ENCODE data around the gene PAK2.
"Not testable (repeated sequence)": the region's sequence is repeated elsewhere in the genome, so short reads cannot be mapped to it uniquely, and the experiment has no call there.

PAK2 gene

GRCh38 chr3:196812853-196813252 lies 73.2 kb downstream of the PAK2 start:
- Mint-ChIP-seq H3K36me3 (ENCODE audit: low read depth) (peaks cover 61% of the 10 kb centered on the region), H3K4me3 (no peak overlapping the region), H3K9me3 (no peaks in the 10 kb centered on the region), H3K4me1 (no peaks in the 10 kb centered on the region), H3K27ac (no peak overlapping the region), H3K27me3 (ENCODE audit: low read depth) (no peaks in the 10 kb centered on the region)
- TF ChIP-seq CTCF (IDR thresholded peaks at IDR 0.05; ENCODE audit: unreplicated experiment in 3 of 3) = no peak

- H3K27ac Mint-ChIP-seq = no peak overlapping the region
- H3K27me3 Mint-ChIP-seq (ENCODE audit: low read depth) = no peaks in the 10 kb centered on the region
- TF ChIP-seq CTCF (IDR thresholded peaks at IDR 0.05; ENCODE audit: unreplicated experiment in 3 of 3) = no peak
- H3K4me1 Mint-ChIP-seq = no peaks in the 10 kb centered on the region
- no peaks in the 10 kb centered on the region for H3K9me3 Mint-ChIP-seq
- no peak overlapping the region for H3K4me3 Mint-ChIP-seq
- peaks cover 59% of the 10 kb centered on the region for H3K36me3 Mint-ChIP-seq (ENCODE audit: low read depth)
Observed at GRCh38 chr3:196813903-196814302, 74.2 kb downstream of the PAK2 start.

GRCh38 chr3:196821806-196822355 lies 82.2 kb downstream of the PAK2 start:
- Mint-ChIP-seq H3K9me3 (no peaks in the 10 kb centered on the region), H3K27ac (no peak overlapping the region), H3K4me3 (no peak overlapping the region), H3K36me3 (ENCODE audit: low read depth) (peaks cover 66% of the 10 kb centered on the region), H3K27me3 (ENCODE audit: low read depth) (no peaks in the 10 kb centered on the region), H3K4me1 (no peaks in the 10 kb centered on the region)
- TF ChIP-seq CTCF (IDR thresholded peaks at IDR 0.05; ENCODE audit: unreplicated experiment in 3 of 3) = no peak

- Mint-ChIP-seq H3K27ac (peak overlapping the region in 1 of 3 experiments; percentile 87), H3K36me3 (ENCODE audit: low read depth) (peaks cover 41% of the 10 kb centered on the region)
- H3K27me3 Mint-ChIP-seq (ENCODE audit: low read depth); H3K4me1 Mint-ChIP-seq; H3K4me3 Mint-ChIP-seq; H3K9me3 Mint-ChIP-seq: not testable (repeated sequence)
Observed at GRCh38 chr3:196829651-196830050, 90.0 kb downstream of the PAK2 start.

GRCh38 chr3:196835086-196835485 lies 95.4 kb downstream of the PAK2 start:
- TF ChIP-seq CTCF (IDR thresholded peaks at IDR 0.05; ENCODE audit: unreplicated experiment in 3 of 3) = no peak
- no peaks in the 10 kb centered on the region for H3K9me3 Mint-ChIP-seq
- H3K27me3 Mint-ChIP-seq (ENCODE audit: low read depth) = no peaks in the 10 kb centered on the region
- no peaks in the 10 kb centered on the region for H3K4me1 Mint-ChIP-seq
- H3K4me3 Mint-ChIP-seq = no peak overlapping the region
- peaks cover 28% of the 10 kb centered on the region for H3K36me3 Mint-ChIP-seq (ENCODE audit: low read depth)
- peak overlapping the region in 2 of 3 experiments; percentile 33 to 94 for H3K27ac Mint-ChIP-seq

GRCh38 chr3:196836626-196837025 lies 97.0 kb downstream of the PAK2 start:
- not testable (repeated sequence) for H3K4me3 Mint-ChIP-seq; H3K4me1 Mint-ChIP-seq; H3K9me3 Mint-ChIP-seq; H3K27me3 Mint-ChIP-seq (ENCODE audit: low read depth); H3K27ac Mint-ChIP-seq
- H3K36me3 Mint-ChIP-seq (ENCODE audit: low read depth) = peaks cover 22% of the 10 kb centered on the region

- Mint-ChIP-seq H3K4me1 (no peaks in the 10 kb centered on the region), H3K4me3 (no peak overlapping the region), H3K36me3 (ENCODE audit: low read depth) (peaks cover 15% of the 10 kb centered on the region), H3K9me3 (no peaks in the 10 kb centered on the region), H3K27me3 (ENCODE audit: low read depth) (no peaks in the 10 kb centered on the region), H3K27ac (no peak overlapping the region)
- peak in 1 of 3 experiments; percentile 24 for TF ChIP-seq CTCF (IDR thresholded peaks at IDR 0.05; ENCODE audit: unreplicated experiment in 3 of 3)
Observed at GRCh38 chr3:196837819-196838420, 98.3 kb downstream of the PAK2 start.

- H3K4me3 Mint-ChIP-seq; H3K4me1 Mint-ChIP-seq; H3K27me3 Mint-ChIP-seq (ENCODE audit: low read depth); H3K9me3 Mint-ChIP-seq; H3K27ac Mint-ChIP-seq: not testable (repeated sequence)
- peaks cover 12% of the 10 kb centered on the region for H3K36me3 Mint-ChIP-seq (ENCODE audit: low read depth)
Observed at GRCh38 chr3:196839351-196839750, 99.7 kb downstream of the PAK2 start.

Measured in nephron (organoid).